H1 (cell line): ENCODE results near the gene TPPP. TPM values are rescaled to one million over a fixed set of nuclear protein-coding genes. Genes with fewer than 3 reads are reported as not detected.

ENCODE experiments used
- RAD21 ChIP-seq, 2 experiments: IDR thresholded peaks in 1 of 2; conservative IDR thresholded peaks in 1 of 2; 2 replicates each; pipeline ENCODE4 v1.6.1; 2011; ENCODE audit warnings: low read depth in 2 of 2, low read length in 2 of 2, improper control_type of control experiment in 1 of 2, inconsistent platforms in 1 of 2, mild to moderate bottlenecking in 1 of 2, moderate library complexity in 1 of 2
- polyA plus RNA-seq, 7 experiments: library from polyadenylated mRNA; depleted of rRNA in 3 of 7; stranded (reverse) in 5 of 7; unstranded in 2 of 7; fragments of >200 nt in 5 of 7; fragments of 200-250 nt in 2 of 7; gene quantifications; 1 replicate in 5 of 7; 2 replicates in 1 of 7; 4 replicates in 1 of 7; pipeline versions ENCODE4 v1.2.1 to v1.2.3, GENCODE V29; 2011 to 2013; ENCODE audit warnings: missing spikeins in 2 of 7, mixed read lengths in 2 of 7
- total RNA-seq: library from RNA; stranded (reverse); fragmentation: NEBNext Ultra II Directional; extraction: Animal tissue kit (Norgen Biotek cat#: 25700); gene quantifications from 2 replicates; pipeline ENCODE4 v1.2.1, GENCODE V29; 2021

Gene TPPP
- total and polyA plus RNA-seq, 2 of the 8 experiments (the other 6 are each of a cell fraction or from before 2014, with no cell fraction given) = 0.36 to 0.93 TPM

GRCh38 chr5:640461-641330 is 52.5 kb downstream of the TPPP start (continued):
- no peak for TF ChIP-seq RAD21 (IDR thresholded peaks at IDR 0.05 in 1 of 2, conservative IDR thresholded peaks at IDR 0.05 in 1 of 2; ENCODE audit: low read depth in 2 of 2, low read length in 2 of 2)
